HL-60 (cell line): ENCODE measurements around the gene ZYG11A.

Source experiments
- DNase-seq, 2 experiments: peaks; one replicate each; pipeline ENCODE4 v3.0.0-alpha.2; 2010 to 2020; ENCODE audit warnings: low read depth in 1 of 2, low spot score in 1 of 2
- H3K27ac ChIP-seq: fragments of 250-450 bp; sonication (Bioruptor Pico); replicated peaks from 2 replicates; pipeline ENCODE4 v1.5.1; 2020; ENCODE audit warnings: mild to moderate bottlenecking, moderate library complexity
- H3K27me3 ChIP-seq: fragments of 250-450 bp; sonication (Bioruptor Pico); 2 replicates; pipeline ENCODE4 v1.5.1; 2021; ENCODE audit warnings: mild to moderate bottlenecking, moderate library complexity; ENCODE audit not compliant: insufficient read depth, poor library complexity, severe bottlenecking
- H3K4me3 ChIP-seq: replicated peaks from 2 replicates; pipeline ENCODE4 v1.5.1; 2011; ENCODE audit warnings: mild to moderate bottlenecking, control low read depth, low read length; ENCODE audit not compliant: insufficient read depth
- CTCF ChIP-seq: IDR thresholded peaks from one replicate; pipeline ENCODE4 v1.5.1; 2011; ENCODE audit warnings: low read length, control low read depth, inconsistent platforms; ENCODE audit not compliant: insufficient read depth
- GABPA ChIP-seq: IDR thresholded peaks from 2 replicates; pipeline ENCODE4 v1.6.1; 2012; ENCODE audit warnings: low read depth
- POLR2AphosphoS5 ChIP-seq: IDR thresholded peaks from 2 replicates; pipeline ENCODE4 v1.6.1; 2012; ENCODE audit warnings: low read depth
- REST ChIP-seq: IDR thresholded peaks from 2 replicates; pipeline ENCODE4 v1.6.1; 2012; ENCODE audit warnings: low read depth; ENCODE audit not compliant: insufficient replicate concordance
- SPI1 ChIP-seq: IDR thresholded peaks from 2 replicates; pipeline ENCODE4 v1.6.1; 2012; ENCODE audit warnings: low read depth, mild to moderate bottlenecking, borderline replicate concordance

The ZYG11A gene

GRCh38 chr1:52915855-52916220, 73.3 kb downstream of the ZYG11A start:
- no peak for DNase-seq
- H3K27ac ChIP-seq, result no peak overlapping the region

DNA sequence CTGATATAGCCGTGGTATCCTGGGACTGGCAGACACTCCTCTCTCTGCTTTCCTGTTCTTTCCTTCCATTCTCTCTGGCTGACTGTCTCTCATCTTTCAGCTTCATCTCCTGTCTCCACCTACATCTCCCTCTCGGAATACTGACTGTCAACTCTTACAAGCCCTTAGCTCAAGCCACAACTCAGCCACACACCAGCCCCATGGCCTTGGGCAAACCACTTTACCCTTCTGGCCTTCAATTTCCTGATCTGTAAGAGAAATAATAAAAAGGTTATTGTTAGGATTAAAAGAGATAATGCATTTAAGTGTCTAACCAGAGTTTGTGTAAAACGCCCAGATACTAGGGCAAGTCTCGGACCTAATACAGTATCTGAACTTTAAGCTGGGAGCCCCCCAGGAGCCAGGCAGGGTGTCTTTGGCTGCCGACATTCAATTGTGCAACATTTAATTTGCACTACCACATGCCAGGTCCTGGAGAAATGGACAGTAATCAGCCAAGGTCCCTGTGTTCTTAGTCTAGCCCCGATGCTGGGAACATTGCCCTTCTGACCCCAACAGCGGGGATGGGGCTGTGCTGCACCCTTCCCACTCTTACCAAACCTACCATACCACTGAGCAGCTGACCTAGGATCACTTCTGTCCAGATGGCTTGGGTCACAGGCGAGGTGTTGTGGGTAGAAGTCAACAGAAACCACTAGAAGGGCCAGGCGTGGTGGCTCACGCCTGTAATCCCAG, 73.8 kb downstream of the ZYG11A start:
- TF ChIP-seq POLR2AphosphoS5, result no peak
- TF ChIP-seq REST, result no peak
- no peak for TF ChIP-seq GABPA
- no peak for TF ChIP-seq SPI1
- TF ChIP-seq CTCF, result no peak
- DNase-seq, result no peak
- no peaks in the 10 kb centered on the region for H3K27me3 ChIP-seq
- no peak overlapping the region for H3K4me3 ChIP-seq
- H3K27ac ChIP-seq, result no peak overlapping the region

More at GRCh38 chr1:52915855-52916220, 73.3 kb downstream of the ZYG11A start:
- H3K27me3 ChIP-seq, result no peaks in the 10 kb centered on the region
- H3K4me3 ChIP-seq, result no peak overlapping the region
- TF ChIP-seq SPI1 (no peak), CTCF (no peak), POLR2AphosphoS5 (no peak), REST (no peak)

- DNase-seq, result no peak
- Histone ChIP-seq H3K4me3 (no peak overlapping the region), H3K27ac (no peak overlapping the region), H3K27me3 (no peaks in the 10 kb centered on the region)
- TF ChIP-seq POLR2AphosphoS5 (no peak), SPI1 (no peak), GABPA (no peak), REST (no peak), CTCF (no peak)
Measured at GRCh38 chr1:52917156-52917555, 74.6 kb downstream of the ZYG11A start.
